Measurements from ENCODE around the gene RNF31. TPM values are rescaled to one million over a fixed set of nuclear protein-coding genes. Genes with fewer than 3 reads are reported as not detected.

RNF31 gene
- total and polyA plus RNA-seq, 4 donors: 31.7 to 82.4 (median 61.4) TPM

DNA sequence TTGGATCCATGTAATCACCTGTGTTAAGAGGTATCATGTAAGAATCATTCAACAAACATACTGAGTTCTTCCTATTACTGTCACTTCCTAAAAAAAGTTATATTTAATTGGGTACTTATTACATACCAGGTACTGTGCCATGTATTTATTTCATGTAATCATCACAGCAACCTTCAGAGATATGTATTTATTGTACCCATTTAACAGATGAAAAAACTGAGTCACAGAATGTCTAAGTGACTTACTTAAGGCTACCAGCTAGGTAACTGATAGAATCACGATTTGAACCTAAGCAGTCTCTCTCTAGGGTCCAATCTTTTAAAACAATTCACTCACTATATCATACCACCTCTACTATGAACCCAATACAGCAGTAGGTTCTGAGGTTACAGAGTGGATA is 2.8 kb upstream of the RNF31 start:
- TF ChIP-seq, protein P1, sequence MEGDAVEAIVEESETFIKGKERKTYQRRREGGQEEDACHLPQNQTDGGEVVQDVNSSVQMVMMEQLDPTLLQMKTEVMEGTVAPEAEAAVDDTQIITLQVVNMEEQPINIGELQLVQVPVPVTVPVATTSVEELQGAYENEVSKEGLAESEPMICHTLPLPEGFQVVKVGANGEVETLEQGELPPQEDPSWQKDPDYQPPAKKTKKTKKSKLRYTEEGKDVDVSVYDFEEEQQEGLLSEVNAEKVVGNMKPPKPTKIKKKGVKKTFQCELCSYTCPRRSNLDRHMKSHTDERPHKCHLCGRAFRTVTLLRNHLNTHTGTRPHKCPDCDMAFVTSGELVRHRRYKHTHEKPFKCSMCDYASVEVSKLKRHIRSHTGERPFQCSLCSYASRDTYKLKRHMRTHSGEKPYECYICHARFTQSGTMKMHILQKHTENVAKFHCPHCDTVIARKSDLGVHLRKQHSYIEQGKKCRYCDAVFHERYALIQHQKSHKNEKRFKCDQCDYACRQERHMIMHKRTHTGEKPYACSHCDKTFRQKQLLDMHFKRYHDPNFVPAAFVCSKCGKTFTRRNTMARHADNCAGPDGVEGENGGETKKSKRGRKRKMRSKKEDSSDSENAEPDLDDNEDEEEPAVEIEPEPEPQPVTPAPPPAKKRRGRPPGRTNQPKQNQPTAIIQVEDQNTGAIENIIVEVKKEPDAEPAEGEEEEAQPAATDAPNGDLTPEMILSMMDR (IDR thresholded peaks at IDR 0.05; ENCODE audit: control extremely low read depth, extremely low read depth): no peak
- H3K36me3 ChIP-seq (ENCODE audit: control insufficient read depth in 4 of 4, insufficient read depth in 4 of 4, low read length in 4 of 4): peaks cover 3 to 21% (median 11%) of the 10 kb centered on the region in 4 donors
- DNase-seq: no peak
- ATAC-seq (ENCODE audit: insufficient read depth, low FRiP score): no peak
- H3K27me3 ChIP-seq (ENCODE audit: control insufficient read depth in 3 of 3, insufficient read depth in 3 of 3, low read length in 2 of 3): no peaks in the 10 kb centered on the region
- H3K4me3 ChIP-seq: no peak overlapping the region
- peaks cover 8 to 34% (median 10%) of the 10 kb centered on the region in 5 donors for H3K4me1 ChIP-seq (ENCODE audit: control insufficient read depth in 5 of 5, insufficient read depth in 5 of 5, low read length in 5 of 5)
- no peak overlapping the region for H3K9ac ChIP-seq (ENCODE audit: insufficient read depth in 1 of 2, low read length in 2 of 2)
- no peak overlapping the region for H3K27ac ChIP-seq (ENCODE audit: low read depth in 1 of 2, low read length in 1 of 2)
- 96 to 98% methylated on average over 1 of the region's 1 CpG for WGBS, 2 donors
- no peaks in the 10 kb centered on the region for H3K9me3 ChIP-seq (ENCODE audit: control insufficient read depth in 4 of 4, insufficient read depth in 3 of 4, low read length in 3 of 4)

GRCh38 chr14:24145219-24145618 is 2.1 kb upstream of the RNF31 start:
- Histone ChIP-seq H3K27ac (ENCODE audit: low read depth in 1 of 2, low read length in 1 of 2) (no peak overlapping the region), H3K9ac (ENCODE audit: insufficient read depth in 1 of 2, low read length in 2 of 2) (no peak overlapping the region), H3K4me1 (ENCODE audit: control insufficient read depth in 5 of 5, insufficient read depth in 5 of 5, low read length in 5 of 5) (peaks cover 8 to 30% (median 11%) of the 10 kb centered on the region in 5 donors), H3K36me3 (ENCODE audit: control insufficient read depth in 4 of 4, insufficient read depth in 4 of 4, low read length in 4 of 4) (peaks cover 3 to 28% (median 17%) of the 10 kb centered on the region in 4 donors), H3K4me3 (no peak overlapping the region), H3K27me3 (ENCODE audit: control insufficient read depth in 3 of 3, insufficient read depth in 3 of 3, low read length in 2 of 3) (no peaks in the 10 kb centered on the region), H3K9me3 (ENCODE audit: control insufficient read depth in 4 of 4, insufficient read depth in 3 of 4, low read length in 3 of 4) (no peaks in the 10 kb centered on the region)
- TF ChIP-seq, protein P1 (IDR thresholded peaks at IDR 0.05; ENCODE audit: control extremely low read depth, extremely low read depth): no peak
- DNase-seq: no peak
- 91 to 100% methylated on average over 2 of the region's 2 CpGs for WGBS, 2 donors
- ATAC-seq (ENCODE audit: insufficient read depth, low FRiP score): no peak

DNA sequence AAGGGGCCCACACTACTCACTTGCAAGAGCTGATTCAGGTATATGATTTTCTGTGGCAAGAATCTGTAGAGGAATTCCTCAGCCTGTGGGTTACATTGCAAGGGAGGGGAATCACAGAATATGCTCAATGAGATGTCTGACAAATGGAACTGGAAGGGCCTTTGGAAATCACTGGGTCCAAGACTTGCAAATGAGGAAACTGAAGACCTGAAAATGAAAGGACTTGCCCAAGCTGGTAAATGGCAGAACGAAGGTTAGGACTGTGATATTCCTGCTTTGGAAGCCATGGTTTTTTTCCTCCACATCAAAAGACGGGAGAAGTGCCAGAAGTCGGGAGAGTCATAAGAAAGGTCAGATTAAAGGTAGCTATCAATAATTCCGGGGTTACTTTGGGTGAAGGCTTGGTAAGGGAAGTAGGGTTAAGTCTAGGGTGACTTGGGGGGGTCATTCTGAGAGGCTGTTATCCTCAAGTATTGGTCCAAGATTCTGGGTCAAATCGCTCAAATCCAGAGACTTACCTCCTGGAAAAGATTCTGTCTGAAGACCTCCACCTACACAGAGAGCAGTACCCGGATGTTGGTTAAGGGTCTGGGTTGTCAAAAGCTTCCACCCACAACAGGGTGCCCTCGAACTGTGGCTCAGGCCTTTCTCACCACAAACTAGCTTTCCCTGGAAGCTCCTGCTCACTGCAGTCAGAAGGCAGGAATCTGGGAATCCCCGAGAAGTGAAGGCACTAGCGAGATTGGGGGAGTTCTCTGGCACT is 1.4 kb upstream of the RNF31 start:
- no peaks in the 10 kb centered on the region for H3K9me3 ChIP-seq (ENCODE audit: control insufficient read depth in 4 of 4, insufficient read depth in 3 of 4, low read length in 3 of 4)
- peak overlapping the region in 1 of 2 donors; percentile 85 for H3K9ac ChIP-seq (ENCODE audit: insufficient read depth in 1 of 2, low read length in 2 of 2)
- peak overlapping the region; percentile 71 for H3K4me3 ChIP-seq
- H3K27me3 ChIP-seq (ENCODE audit: control insufficient read depth in 3 of 3, insufficient read depth in 3 of 3, low read length in 2 of 3): no peaks in the 10 kb centered on the region
- peaks cover 8 to 26% (median 12%) of the 10 kb centered on the region in 5 donors for H3K4me1 ChIP-seq (ENCODE audit: control insufficient read depth in 5 of 5, insufficient read depth in 5 of 5, low read length in 5 of 5)
- peak overlapping the region; percentile 79 to 91 for H3K27ac ChIP-seq (ENCODE audit: low read depth in 1 of 2, low read length in 1 of 2)
- DNase-seq: no peak
- no peak for ATAC-seq (ENCODE audit: insufficient read depth, low FRiP score)
- TF ChIP-seq, protein P1 (IDR thresholded peaks at IDR 0.05; ENCODE audit: control extremely low read depth, extremely low read depth): no peak
- WGBS, 2 donors: 8 to 20% methylated on average over 9 of the region's 9 CpGs
- peaks cover 5 to 34% (median 23%) of the 10 kb centered on the region in 4 donors for H3K36me3 ChIP-seq (ENCODE audit: control insufficient read depth in 4 of 4, insufficient read depth in 4 of 4, low read length in 4 of 4)

Data from lung (tissue), 12 donors.